Right lobe of liver (tissue), 4 donors: Measurements from ENCODE around the gene GTPBP1.
A peak's percentile ranks its signal among the peaks of the same experiment; 100 is the strongest.

Source experiments
- POLR2A ChIP-seq: fragments of 450-650 bp; IDR thresholded peaks from one replicate; pipeline ENCODE4 v1.6.1; 2017; ENCODE audit warnings: antibody characterized with exemption, mild to moderate bottlenecking
- TF ChIP-seq, protein P1 (sequence below), 4 donors: fragments of 200-600 bp in 3 of 4; fragments of 450-650 bp in 1 of 4; IDR thresholded peaks; one replicate each; pipeline versions ENCODE4 v1.5.1 to v1.8.0; 2016 to 2022; ENCODE audit warnings: antibody characterized with exemption in 4 of 4, mild to moderate bottlenecking in 2 of 4
- donor health status: DM: no; HTN: no; CAD: no.
- donor health status: DM: no; HTN: no; CAD: no.
- donor health status: DM: no; HTN: yes; CAD: no.

DNA sequence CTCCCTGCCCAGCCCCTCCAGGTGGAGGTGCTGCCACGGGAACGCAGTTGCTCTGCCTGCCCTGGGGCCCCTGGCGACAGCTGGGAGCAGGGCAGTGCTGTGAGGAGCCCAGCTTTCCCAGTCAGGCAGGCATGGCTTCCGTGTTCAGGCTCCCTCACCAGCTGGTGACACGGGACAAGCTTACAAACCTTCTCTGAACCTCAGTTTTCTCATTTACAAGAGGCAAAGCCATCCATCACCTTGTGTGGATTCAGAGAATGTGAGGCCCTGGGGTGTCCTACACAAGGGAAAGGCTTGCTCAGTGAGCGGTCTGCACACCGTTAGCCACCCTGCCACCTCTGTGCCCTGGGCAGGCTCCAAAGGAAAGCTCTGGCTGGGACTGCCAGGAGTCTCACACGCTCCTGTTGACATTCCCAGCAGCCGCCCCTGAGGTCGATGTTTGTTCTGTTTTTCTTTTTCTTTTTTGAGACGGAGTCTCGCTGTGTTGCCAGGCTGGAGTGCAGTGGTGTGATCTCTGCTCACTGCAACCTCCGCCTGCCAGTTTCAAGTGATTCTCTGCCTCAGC is 26.6 kb downstream of the GTPBP1 start:
- peak; percentile 30 for TF ChIP-seq POLR2A
- TF ChIP-seq, protein P1, sequence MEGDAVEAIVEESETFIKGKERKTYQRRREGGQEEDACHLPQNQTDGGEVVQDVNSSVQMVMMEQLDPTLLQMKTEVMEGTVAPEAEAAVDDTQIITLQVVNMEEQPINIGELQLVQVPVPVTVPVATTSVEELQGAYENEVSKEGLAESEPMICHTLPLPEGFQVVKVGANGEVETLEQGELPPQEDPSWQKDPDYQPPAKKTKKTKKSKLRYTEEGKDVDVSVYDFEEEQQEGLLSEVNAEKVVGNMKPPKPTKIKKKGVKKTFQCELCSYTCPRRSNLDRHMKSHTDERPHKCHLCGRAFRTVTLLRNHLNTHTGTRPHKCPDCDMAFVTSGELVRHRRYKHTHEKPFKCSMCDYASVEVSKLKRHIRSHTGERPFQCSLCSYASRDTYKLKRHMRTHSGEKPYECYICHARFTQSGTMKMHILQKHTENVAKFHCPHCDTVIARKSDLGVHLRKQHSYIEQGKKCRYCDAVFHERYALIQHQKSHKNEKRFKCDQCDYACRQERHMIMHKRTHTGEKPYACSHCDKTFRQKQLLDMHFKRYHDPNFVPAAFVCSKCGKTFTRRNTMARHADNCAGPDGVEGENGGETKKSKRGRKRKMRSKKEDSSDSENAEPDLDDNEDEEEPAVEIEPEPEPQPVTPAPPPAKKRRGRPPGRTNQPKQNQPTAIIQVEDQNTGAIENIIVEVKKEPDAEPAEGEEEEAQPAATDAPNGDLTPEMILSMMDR (IDR thresholded peaks at IDR 0.05) = peak in 1 of 4 donors; percentile 21
